BLaER1 treated with 17β-estradiol and CSF1 and Interleukin-3, amounts not matched to agents 10 nM and 100 nM (cell line): ENCODE measurements around the gene NRSN1.
"Not testable (repeated sequence)": the region's sequence is repeated elsewhere in the genome, so short reads cannot be mapped to it uniquely, and the experiment has no call there.

Experiments used
- H3K27ac ChIP-seq, 11 experiments: shearing (Covaris generic); formaldehyde crosslinking; 2 replicates each; pipeline ENCODE4 v1.8.1; 2022
- H3K27me3 ChIP-seq, 11 experiments: shearing (Covaris generic); formaldehyde crosslinking; 2 replicates each; pipeline ENCODE4 v1.8.1; 2022
- H3K36me3 ChIP-seq, 11 experiments: shearing (Covaris generic); formaldehyde crosslinking; 2 replicates each; pipeline ENCODE4 v1.8.1; 2022
- H3K4me1 ChIP-seq, 10 experiments: shearing (Covaris generic); formaldehyde crosslinking; 2 replicates each; pipeline ENCODE4 v1.8.1; 2022
- H3K4me2 ChIP-seq, 11 experiments: shearing (Covaris generic); formaldehyde crosslinking; 2 replicates each; pipeline ENCODE4 v1.8.1; 2022
- H3K4me3 ChIP-seq, 10 experiments: shearing (Covaris generic); formaldehyde crosslinking; 2 replicates each; pipeline ENCODE4 v1.8.1; 2022
- H3K9ac ChIP-seq, 11 experiments: shearing (Covaris generic); formaldehyde crosslinking; 2 replicates each; pipeline ENCODE4 v1.8.1; 2022
- H3K9me3 ChIP-seq, 11 experiments: shearing (Covaris generic); formaldehyde crosslinking; replicated peaks in 1 of 11; 2 replicates each; pipeline ENCODE4 v1.8.1; 2022
- H4K20me1 ChIP-seq, 11 experiments: shearing (Covaris generic); formaldehyde crosslinking; 2 replicates each; pipeline ENCODE4 v1.8.1; 2022
- Cebpa-rat ChIP-seq, 11 experiments: shearing (Covaris generic); IDR thresholded peaks; 2 replicates each; pipeline ENCODE4 v1.8.1; 2022

The NRSN1 gene

GRCh38 chr6:24127316-24127715 lies 1.3 kb downstream of the NRSN1 start:
- no peaks in the 10 kb centered on the region for H4K20me1 ChIP-seq
- no peaks in the 10 kb centered on the region for H3K4me1 ChIP-seq
- no peaks in the 10 kb centered on the region for H3K9me3 ChIP-seq
- H3K9ac ChIP-seq = no peak overlapping the region
- no peak overlapping the region for H3K4me3 ChIP-seq
- no peaks in the 10 kb centered on the region for H3K36me3 ChIP-seq
- no peak overlapping the region for H3K27ac ChIP-seq
- H3K4me2 ChIP-seq = no peak overlapping the region
- no peaks in the 10 kb centered on the region for H3K27me3 ChIP-seq
- no peak for TF ChIP-seq Cebpa-rat (IDR thresholded peaks at IDR 0.05)

- H3K27me3 ChIP-seq = no peaks in the 10 kb centered on the region
- no peak overlapping the region for H3K27ac ChIP-seq
- no peaks in the 10 kb centered on the region for H3K36me3 ChIP-seq
- H3K4me3 ChIP-seq = no peak overlapping the region
- H3K9ac ChIP-seq = no peak overlapping the region
- no peak for TF ChIP-seq Cebpa-rat (IDR thresholded peaks at IDR 0.05)
- H4K20me1 ChIP-seq = no peaks in the 10 kb centered on the region
- no peaks in the 10 kb centered on the region for H3K9me3 ChIP-seq
- no peaks in the 10 kb centered on the region for H3K4me1 ChIP-seq
- H3K4me2 ChIP-seq = no peak overlapping the region
These were observed 5.7 kb downstream of the NRSN1 start for GRCh38 chr6:24131751-24132150.

GRCh38 chr6:24139080-24139479 lies 13.1 kb downstream of the NRSN1 start:
- no peak for TF ChIP-seq Cebpa-rat (IDR thresholded peaks at IDR 0.05)
- Histone ChIP-seq H4K20me1 (no peaks in the 10 kb centered on the region), H3K4me3 (no peak overlapping the region), H3K4me1 (no peaks in the 10 kb centered on the region), H3K9me3 (peaks cover 4 to 9% (median 7%) of the 10 kb centered on the region in 11 experiments; a peak in 13 of 22 replicates), H3K9ac (no peak overlapping the region), H3K27ac (no peak overlapping the region), H3K4me2 (no peak overlapping the region), H3K36me3 (no peaks in the 10 kb centered on the region), H3K27me3 (no peaks in the 10 kb centered on the region)

- no peaks in the 10 kb centered on the region for H3K27me3 ChIP-seq
- no peaks in the 10 kb centered on the region for H4K20me1 ChIP-seq
- H3K4me2 ChIP-seq = no peak overlapping the region
- H3K27ac ChIP-seq = no peak overlapping the region
- no peak overlapping the region for H3K4me3 ChIP-seq
- H3K36me3 ChIP-seq = no peaks in the 10 kb centered on the region
- no peak overlapping the region for H3K9ac ChIP-seq
- no peaks in the 10 kb centered on the region for H3K4me1 ChIP-seq
- peaks cover 4 to 9% (median 7%) of the 10 kb centered on the region in 11 experiments; a peak in 13 of 22 replicates for H3K9me3 ChIP-seq
- TF ChIP-seq Cebpa-rat (IDR thresholded peaks at IDR 0.05) = no peak
These were observed 13.6 kb downstream of the NRSN1 start for GRCh38 chr6:24139639-24140038.

GRCh38 chr6:24140591-24140990 lies 14.6 kb downstream of the NRSN1 start:
- no peaks in the 10 kb centered on the region for H4K20me1 ChIP-seq
- no peak overlapping the region for H3K4me3 ChIP-seq
- H3K27me3 ChIP-seq = no peaks in the 10 kb centered on the region
- H3K9me3 ChIP-seq = peaks cover 4 to 9% (median 7%) of the 10 kb centered on the region in 11 experiments; a peak in 13 of 22 replicates
- H3K27ac ChIP-seq = no peak overlapping the region
- no peak overlapping the region for H3K9ac ChIP-seq
- TF ChIP-seq Cebpa-rat (IDR thresholded peaks at IDR 0.05) = no peak
- H3K4me1 ChIP-seq = no peaks in the 10 kb centered on the region
- H3K36me3 ChIP-seq = no peaks in the 10 kb centered on the region
- H3K4me2 ChIP-seq = no peak overlapping the region

GRCh38 chr6:24142733-24143132 lies 16.7 kb downstream of the NRSN1 start:
- H3K9ac ChIP-seq, H3K36me3 ChIP-seq, H3K4me2 ChIP-seq, H4K20me1 ChIP-seq, H3K27ac ChIP-seq, H3K27me3 ChIP-seq, H3K4me3 ChIP-seq, H3K4me1 ChIP-seq, H3K9me3 ChIP-seq: not testable (repeated sequence)

GRCh38 chr6:24145690-24146131 lies 19.7 kb downstream of the NRSN1 start:
- H3K27me3 ChIP-seq = no peaks in the 10 kb centered on the region
- H4K20me1 ChIP-seq = no peaks in the 10 kb centered on the region
- H3K9ac ChIP-seq = no peak overlapping the region
- no peaks in the 10 kb centered on the region for H3K4me1 ChIP-seq
- no peak overlapping the region for H3K4me3 ChIP-seq
- H3K9me3 ChIP-seq = peaks cover 4 to 9% (median 7%) of the 10 kb centered on the region in 11 experiments; a peak in 13 of 22 replicates
- H3K36me3 ChIP-seq = no peaks in the 10 kb centered on the region
- H3K4me2 ChIP-seq = no peak overlapping the region
- TF ChIP-seq Cebpa-rat (IDR thresholded peaks at IDR 0.05) = no peak
- no peak overlapping the region for H3K27ac ChIP-seq

- H3K9me3 ChIP-seq = peaks cover 4 to 9% (median 7%) of the 10 kb centered on the region in 11 experiments; a peak in 13 of 22 replicates
- H4K20me1 ChIP-seq = no peaks in the 10 kb centered on the region
- H3K27me3 ChIP-seq = no peaks in the 10 kb centered on the region
- no peak for TF ChIP-seq Cebpa-rat (IDR thresholded peaks at IDR 0.05)
- H3K9ac ChIP-seq = no peak overlapping the region
- H3K27ac ChIP-seq = no peak overlapping the region
- no peak overlapping the region for H3K4me3 ChIP-seq
- no peaks in the 10 kb centered on the region for H3K4me1 ChIP-seq
- H3K36me3 ChIP-seq = no peaks in the 10 kb centered on the region
- H3K4me2 ChIP-seq = no peak overlapping the region
These were observed 20.9 kb downstream of the NRSN1 start for GRCh38 chr6:24146871-24147270.

GRCh38 chr6:24147511-24148153 lies 21.6 kb downstream of the NRSN1 start:
- H3K27ac ChIP-seq = no peak overlapping the region
- H3K9me3 ChIP-seq = peaks cover 2 to 6% (median 4%) of the 10 kb centered on the region in 11 experiments; a peak in 13 of 22 replicates
- H3K36me3 ChIP-seq = no peaks in the 10 kb centered on the region
- no peak overlapping the region for H3K4me2 ChIP-seq
- no peak overlapping the region for H3K9ac ChIP-seq
- no peak overlapping the region for H3K4me3 ChIP-seq
- H3K4me1 ChIP-seq = no peaks in the 10 kb centered on the region
- H4K20me1 ChIP-seq = no peaks in the 10 kb centered on the region
- H3K27me3 ChIP-seq = no peaks in the 10 kb centered on the region
- no peak for TF ChIP-seq Cebpa-rat (IDR thresholded peaks at IDR 0.05)

GRCh38 chr6:24148154-24148570 lies 22.1 kb downstream of the NRSN1 start:
- Histone ChIP-seq H3K27ac (no peak overlapping the region), H3K9me3 (peaks cover 0 to 3% (median 0%) of the 10 kb centered on the region in 11 experiments; a peak in 3 of 22 replicates), H3K9ac (no peak overlapping the region), H3K4me3 (no peak overlapping the region), H3K36me3 (no peaks in the 10 kb centered on the region), H3K4me1 (no peaks in the 10 kb centered on the region), H3K4me2 (no peak overlapping the region), H4K20me1 (no peaks in the 10 kb centered on the region), H3K27me3 (no peaks in the 10 kb centered on the region)
- TF ChIP-seq Cebpa-rat (IDR thresholded peaks at IDR 0.05) = no peak
